GM12878 (cell line): Measurements from ENCODE around the gene TDRD7. TPM values are rescaled to one million over a fixed set of nuclear protein-coding genes. Genes with fewer than 3 reads are reported as not detected.

Source experiments
- ATAC-seq: fragments of 200-7000 bp; cut with Tn5 transposase; 3 replicates; pipeline ENCODE4 v1.9.1; 2020; ENCODE audit warnings: mild to moderate bottlenecking, moderate library complexity
- BruUV-seq: library from RNA; stranded (reverse); fragments of 400-500 nt; replicated peaks from 2 replicates; lab custom pipeline; 2021; lab: Mats Ljungman, UMichigan
- CTCF ChIA-PET: fragments of 300-600 bp; sonication (Branson Sonifier 250); formaldehyde crosslinking; extraction: SDS; loops from one replicate; lab custom pipeline; 2021; ENCODE audit warnings: inconsistent platforms; lab: Yijun Ruan, JAX
- POLR2A ChIA-PET: fragments of 350-600 bp; formaldehyde crosslinking; extraction: SDS; loops from one replicate; lab custom pipeline; 2021; ENCODE audit warnings: inconsistent platforms; lab: Charles Lee
- RAD21 ChIA-PET: fragments of 300-600 bp; sonication (Branson Sonifier 250); formaldehyde crosslinking; loops from one replicate; lab custom pipeline; 2023; ENCODE audit warnings: antibody characterized with exemption; ENCODE audit not compliant: unreplicated experiment; lab: Charles Lee
- SMC1A ChIA-PET: fragments of 300-600 bp; sonication (Branson Sonifier 250); formaldehyde crosslinking; loops from one replicate; lab custom pipeline; 2023; ENCODE audit not compliant: unreplicated experiment, uncharacterized antibody; lab: Charles Lee
- DNase-seq: peaks from one replicate; pipeline ENCODE4 v3.0.0-alpha.2; 2011; ENCODE audit warnings: low read depth, low spot score
- FAIRE-seq: peaks from 3 replicates; lab custom pipeline; 2011; peaks lifted over from hg19 to GRCh38; lab: Jason Lieb, UNC
- H2AFZ ChIP-seq: 2 replicates; pipeline ENCODE4 v1.6.0; 2011; ENCODE audit warnings: low read depth, low read length, control low read depth; ENCODE audit not compliant: control insufficient read depth
- H3K27ac ChIP-seq: 2 replicates; pipeline ENCODE4 v1.5.1; 2011; ENCODE audit warnings: control low read depth; ENCODE audit not compliant: control insufficient read depth, insufficient read depth
- H3K27me3 ChIP-seq, 2 experiments: replicated peaks in 1 of 2; 2 replicates each; pipeline versions ENCODE4 v1.6.0 to v1.6.1; 2011; ENCODE audit warnings: low read length in 1 of 2; ENCODE audit not compliant: control insufficient read depth in 2 of 2, insufficient read depth in 2 of 2
- H3K36me3 ChIP-seq, 2 experiments: 2 replicates each; pipeline ENCODE4 v1.5.1; 2011; ENCODE audit warnings: low read length in 1 of 2; ENCODE audit not compliant: control insufficient read depth in 2 of 2, insufficient read depth in 2 of 2
- H3K4me1 ChIP-seq: 2 replicates; pipeline ENCODE4 v1.6.1; 2011; ENCODE audit warnings: mild to moderate bottlenecking, low read length, moderate library complexity, mixed read lengths; ENCODE audit not compliant: control insufficient read depth, insufficient read depth
- H3K4me2 ChIP-seq: 2 replicates; pipeline ENCODE4 v1.6.0; 2011; ENCODE audit warnings: control low read depth; ENCODE audit not compliant: control insufficient read depth, insufficient read depth
- H3K4me3 ChIP-seq: fragments of 200-600 bp; sonication (generic); 2 replicates; pipeline ENCODE4 v1.5.1; 2016
- H3K79me2 ChIP-seq: 2 replicates; pipeline ENCODE4 v1.6.0; 2011; ENCODE audit warnings: low read length; ENCODE audit not compliant: control insufficient read depth, insufficient read depth
- H3K9ac ChIP-seq: 2 replicates; pipeline ENCODE4 v1.8.0; 2011; ENCODE audit warnings: low read length, control low read depth, mixed read lengths; ENCODE audit not compliant: control insufficient read depth, insufficient read depth
- H3K9me3 ChIP-seq: replicated peaks from 3 replicates; pipeline ENCODE4 v1.5.1; 2011; ENCODE audit warnings: mild to moderate bottlenecking, low read length; ENCODE audit not compliant: control insufficient read depth, insufficient read depth
- H4K20me1 ChIP-seq: 2 replicates; pipeline ENCODE4 v1.6.0; 2011; ENCODE audit not compliant: control insufficient read depth, insufficient read depth
- CHD1 ChIP-seq: IDR thresholded peaks from 2 replicates; pipeline ENCODE4 v1.6.1; 2012; ENCODE audit warnings: low read depth, low read length, improper control_type of control experiment
- IKZF2 ChIP-seq, 2 experiments: fragments of 450-650 bp; IDR thresholded peaks; 2 replicates each; pipeline ENCODE4 v1.6.1; 2017; ENCODE audit warnings: mild to moderate bottlenecking in 2 of 2, moderate library complexity in 2 of 2
- KDM1A ChIP-seq: fragments of 200-600 bp; sonication (generic); IDR thresholded peaks from 2 replicates; pipeline ENCODE4 v1.6.1; 2016; ENCODE audit warnings: borderline replicate concordance
- NKRF ChIP-seq: fragments of 450-650 bp; conservative IDR thresholded peaks from 2 replicates; pipeline ENCODE4 v1.6.1; 2017; ENCODE audit warnings: mild to moderate bottlenecking, moderate library complexity
- POLR2A ChIP-seq: IDR thresholded peaks from 2 replicates; pipeline ENCODE4 v1.6.1; 2011; ENCODE audit warnings: low read depth, mild to moderate bottlenecking, low read length
- RB1 ChIP-seq: fragments of 450-650 bp; formaldehyde crosslinking; IDR thresholded peaks from 2 replicates; pipeline ENCODE4 v1.6.1; 2017; ENCODE audit warnings: mild to moderate bottlenecking, borderline replicate concordance
- RBBP5 ChIP-seq: fragments of 200-600 bp; sonication (generic); conservative IDR thresholded peaks from 2 replicates; pipeline ENCODE4 v1.6.1; 2016
- SUZ12 ChIP-seq: fragments of 200-600 bp; sonication (generic); IDR thresholded peaks from one replicate; pipeline ENCODE4 v1.6.1; 2018; ENCODE audit warnings: antibody characterized with exemption, mild to moderate bottlenecking; ENCODE audit not compliant: unreplicated experiment
- ZNF384 ChIP-seq: IDR thresholded peaks from 2 replicates; pipeline ENCODE4 v1.6.1; 2012; ENCODE audit warnings: low read depth, mild to moderate bottlenecking, low read length, improper control_type of control experiment, borderline replicate concordance
- ZNF622 ChIP-seq: fragments of 450-650 bp; IDR thresholded peaks from 2 replicates; pipeline ENCODE4 v1.6.1; 2017; ENCODE audit warnings: mild to moderate bottlenecking, inconsistent platforms
- WGBS: methylation state at CpG from one replicate; pipeline ENCODE4 v1.1.6; 2016; ENCODE audit warnings: low lambda C conversion rate; ENCODE audit not compliant: insufficient replicate concordance, insufficient coverage; ENCODE audit errors: missing lambda C conversion rate; 5-methylcytosine and 5-hydroxymethylcytosine counted together
- in situ Hi-C: fragments of 300-500 bp; cut with MboI; formaldehyde crosslinking; loops from 9 replicates; pipeline ENCODE4 v1.14.3; 2018; ENCODE audit warnings: mixed read lengths
- intact Hi-C: fragments of 100-400 bp; cut with micrococcal nuclease; formaldehyde crosslinking; loops from one replicate; pipeline ENCODE4 v1.14.2; 2022; ENCODE audit not compliant: unreplicated experiment
- polyA plus RNA-seq, 11 experiments: library from polyadenylated mRNA; depleted of rRNA in 4 of 11; unstranded in 6 of 11; stranded (reverse) in 5 of 11; fragments of >200 nt; fragmentation: Nextera tagmentation in 4 of 11; fragmentation: Illumina TruSeq in 1 of 11; extraction: Ambion mirVana in 4 of 11; extraction: Trizol in 1 of 11; gene quantifications; 1 replicate in 1 of 11; 2 replicates in 10 of 11; pipeline versions ENCODE4 v1.2.1 to v1.2.3, GENCODE V29; 2011 to 2016; ENCODE audit warnings: inconsistent platforms in 2 of 11, missing spikeins in 2 of 11, low read depth in 1 of 11
- total RNA-seq, 4 experiments: library from RNA; depleted of rRNA in 3 of 4; stranded (reverse); fragments of >200 nt in 3 of 4; fragmentation: Illumina TruSeq in 1 of 4; extraction: Trizol in 1 of 4; gene quantifications; 2 replicates each; pipeline versions ENCODE4 v1.2.1 to v1.2.3, GENCODE V29; 2013 to 2021

Gene TDRD7
- total and polyA plus RNA-seq, 10 of the 15 experiments (the other 5 are each of a cell fraction or from before 2014, with no cell fraction given) = 5.7 to 26.4 (median 16.2) TPM

DNA sequence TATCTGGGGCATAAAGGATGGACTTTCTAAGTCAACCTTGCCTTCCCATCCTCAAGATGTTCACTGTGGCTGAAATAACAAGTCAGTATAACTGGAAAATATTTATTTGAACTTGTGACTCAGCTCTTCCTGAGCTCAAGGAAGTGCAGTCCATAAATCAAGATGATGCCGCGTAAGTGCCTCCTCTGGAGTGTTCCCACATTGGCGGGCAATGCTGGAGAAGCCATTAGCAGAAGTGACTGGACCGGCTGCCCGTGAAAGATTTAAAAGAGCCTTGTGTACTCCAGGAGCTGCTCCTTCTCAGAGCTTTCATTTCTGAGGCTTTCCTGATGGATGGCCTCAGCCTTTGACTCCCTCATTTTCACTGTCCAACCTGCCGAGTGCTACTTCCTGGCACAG is 107.0 kb downstream of the TDRD7 start:
- H3K4me3 ChIP-seq = no peak overlapping the region
- DNase-seq (no peak), FAIRE-seq (no peak), ATAC-seq (no peak)
- no peaks in the 10 kb centered on the region for H4K20me1 ChIP-seq
- no peak overlapping the region for H2AFZ ChIP-seq
- H3K79me2 ChIP-seq = peaks cover 6% of the 10 kb centered on the region
- WGBS = 71% methylated on average over 6 of the region's 6 CpGs
- no peaks in the 10 kb centered on the region for H3K27me3 ChIP-seq
- intact Hi-C loops (no loop called here), in situ Hi-C loops (no loop called here)
- no peak overlapping the region for H3K27ac ChIP-seq
- BruUV-seq = no TSS peak
- TF ChIP-seq ZNF384 (no peak), CHD1 (no peak), SUZ12 (no peak), POLR2A (no peak), KDM1A (no peak), RBBP5 (no peak), IKZF2 (IDR thresholded peaks at IDR 0.05) (no peak)
- POLR2A ChIA-PET = interaction anchor here (1.3 to 1.6 kb wide), 2 partner anchors 8 to 10 kb away, joined by 5 to 6 read pairs; no protein-coding TSS in a partner anchor
- RAD21 ChIA-PET = interaction anchor here (1.1 kb wide), 1 partner anchor 50 kb away, joined by 3 read pairs; no protein-coding TSS in a partner anchor
- CTCF ChIA-PET = interaction anchor here (1.1 to 2.5 kb wide), 6 partner anchors 9 to 50 kb away, joined by 3 to 14 read pairs (median 3); no protein-coding TSS in a partner anchor
- SMC1A ChIA-PET = interaction anchor here (0.6 to 2.8 kb wide), 8 partner anchors 10 to 898 kb away, joined by 3 to 12 read pairs (median 4); no protein-coding TSS in a partner anchor
- no peak overlapping the region for H3K4me2 ChIP-seq
- H3K9ac ChIP-seq = no peak overlapping the region
- H3K9me3 ChIP-seq = no peaks in the 10 kb centered on the region
- peaks cover 0 to 2% of the 10 kb centered on the region in 2 experiments; a peak in 1 of 4 replicates for H3K36me3 ChIP-seq
- peaks cover 11% of the 10 kb centered on the region; the same call in 1 of the 2 replicates for H3K4me1 ChIP-seq

- Histone ChIP-seq H2AFZ (no peak overlapping the region), H3K9me3 (no peaks in the 10 kb centered on the region), H3K79me2 (peaks cover 5% of the 10 kb centered on the region), H3K4me3 (no peak overlapping the region), H3K27ac (no peak overlapping the region), H3K4me2 (no peak overlapping the region), H3K9ac (no peak overlapping the region), H3K4me1 (peaks cover 10% of the 10 kb centered on the region; the same call in 1 of the 2 replicates), H4K20me1 (no peaks in the 10 kb centered on the region), H3K27me3 (no peaks in the 10 kb centered on the region), H3K36me3 (peaks cover 2% of the 10 kb centered on the region in 2 experiments; a peak in 2 of 4 replicates)
- RAD21 ChIA-PET = no interaction called here
- SMC1A ChIA-PET = interaction anchor here (1.2 to 2.8 kb wide), 3 partner anchors 9 to 21 kb away, joined by 3 to 12 read pairs (median 9); no protein-coding TSS in a partner anchor
- no peak for DNase-seq
- TF ChIP-seq RB1 (no peak), ZNF622 (no peak), NKRF (no peak)
- CTCF ChIA-PET = interaction anchor here (1.1 kb wide), 1 partner anchor 8 kb away, joined by 3 read pairs; no protein-coding TSS in a partner anchor
- ATAC-seq = no peak
- in situ Hi-C loops (no loop called here), intact Hi-C loops (no loop called here)
- no peak for FAIRE-seq
- POLR2A ChIA-PET = interaction anchor here (1.6 kb wide), 1 partner anchor 9 kb away, joined by 5 read pairs; no protein-coding TSS in a partner anchor
- WGBS = 89% methylated on average over 11 of the region's 11 CpGs
- BruUV-seq = no TSS peak
Measured at GRCh38 chr9:97519441-97519970, 107.6 kb downstream of the TDRD7 start.
